ENCODE measurements around the gene ADRA1B. TPM values are rescaled to one million over a fixed set of nuclear protein-coding genes. Genes with fewer than 3 reads are reported as not detected.

ADRA1B gene
- total RNA-seq, 1 experiment from 2014 or later, result not detected

DNA sequence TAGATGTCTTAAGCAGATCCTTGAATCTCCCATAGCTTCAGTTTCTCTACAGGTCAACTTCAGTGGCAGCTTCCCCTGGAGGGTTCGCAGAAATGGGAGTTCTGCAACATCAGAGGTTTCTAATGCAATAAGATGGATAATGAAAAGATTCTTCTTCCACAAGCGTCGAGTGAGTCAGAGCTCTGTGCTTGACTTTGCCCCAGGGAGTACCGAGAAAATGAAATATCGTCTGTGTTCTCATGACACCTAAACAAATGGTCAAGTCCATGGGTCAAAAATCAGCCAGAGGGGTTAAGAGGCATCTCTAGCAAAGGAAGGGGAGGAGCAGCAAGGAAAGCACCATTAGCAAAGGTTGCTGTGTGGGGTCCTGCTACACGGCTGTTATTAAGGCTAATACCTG is 3.2 kb upstream of the ADRA1B start:
- Histone ChIP-seq H4K20me1 (ENCODE audit: control insufficient read depth, insufficient read depth, insufficient read length) (no peaks in the 10 kb centered on the region), H3K14ac (ENCODE audit: insufficient read depth, low read length) (no peak overlapping the region), H3K23me2 (ENCODE audit: insufficient read length, low read depth, low read length, poor library complexity, severe bottlenecking) (peaks cover 5% of the 10 kb centered on the region), H3K18ac (ENCODE audit: insufficient read length, low read depth, low read length) (no peak overlapping the region), H4K5ac (ENCODE audit: insufficient read length, low read depth, low read length) (no peak overlapping the region), H3K4me1 (ENCODE audit: insufficient read depth, low read length) (no peaks in the 10 kb centered on the region), H3K4me2 (ENCODE audit: insufficient read depth, insufficient read length, low read length) (no peak overlapping the region), H3K9ac (ENCODE audit: extremely low read depth, insufficient read length, low read length) (no peak overlapping the region), H3K79me2 (ENCODE audit: insufficient read depth, low read length) (no peaks in the 10 kb centered on the region), H3K27me3 (ENCODE audit: insufficient read depth, low read length) (peaks cover 8% of the 10 kb centered on the region; the same call in 1 of the 2 replicates), H2BK15ac (ENCODE audit: low read depth, low read length) (no peak overlapping the region), H2AK5ac (ENCODE audit: insufficient read length, low read length) (no peak overlapping the region), H2BK20ac (ENCODE audit: low read depth, low read length, poor library complexity, severe bottlenecking) (no peak overlapping the region), H3K79me1 (ENCODE audit: insufficient read depth, low read depth, low read length, poor library complexity, severe bottlenecking) (no peaks in the 10 kb centered on the region), H3K23ac (ENCODE audit: insufficient read length, low read depth, low read length) (no peak overlapping the region), H2BK5ac (ENCODE audit: insufficient read length, low read length) (no peak overlapping the region), H3K9me3 (ENCODE audit: control insufficient read depth, low read depth, low read length) (no peaks in the 10 kb centered on the region), H4K8ac (replicated peaks; ENCODE audit: insufficient read length, low read depth, low read length) (no peak overlapping the region), H2AFZ (ENCODE audit: low read length) (no peak overlapping the region), H4K91ac (ENCODE audit: insufficient read length, low read depth, low read length) (no peak overlapping the region), H3K4ac (ENCODE audit: low read depth, low read length) (no peak overlapping the region), H3K27ac (ENCODE audit: insufficient read length, low read depth, low read length) (no peak overlapping the region), H3K56ac (ENCODE audit: insufficient read length, low read depth, low read length) (no peak overlapping the region), H3T11ph (ENCODE audit: low read length) (no peak overlapping the region), H2BK120ac (ENCODE audit: low read depth, low read length, poor library complexity, severe bottlenecking) (no peak overlapping the region), H2BK12ac (ENCODE audit: insufficient read length, low read depth, low read length) (no peak overlapping the region)
- TF ChIP-seq, protein P1, sequence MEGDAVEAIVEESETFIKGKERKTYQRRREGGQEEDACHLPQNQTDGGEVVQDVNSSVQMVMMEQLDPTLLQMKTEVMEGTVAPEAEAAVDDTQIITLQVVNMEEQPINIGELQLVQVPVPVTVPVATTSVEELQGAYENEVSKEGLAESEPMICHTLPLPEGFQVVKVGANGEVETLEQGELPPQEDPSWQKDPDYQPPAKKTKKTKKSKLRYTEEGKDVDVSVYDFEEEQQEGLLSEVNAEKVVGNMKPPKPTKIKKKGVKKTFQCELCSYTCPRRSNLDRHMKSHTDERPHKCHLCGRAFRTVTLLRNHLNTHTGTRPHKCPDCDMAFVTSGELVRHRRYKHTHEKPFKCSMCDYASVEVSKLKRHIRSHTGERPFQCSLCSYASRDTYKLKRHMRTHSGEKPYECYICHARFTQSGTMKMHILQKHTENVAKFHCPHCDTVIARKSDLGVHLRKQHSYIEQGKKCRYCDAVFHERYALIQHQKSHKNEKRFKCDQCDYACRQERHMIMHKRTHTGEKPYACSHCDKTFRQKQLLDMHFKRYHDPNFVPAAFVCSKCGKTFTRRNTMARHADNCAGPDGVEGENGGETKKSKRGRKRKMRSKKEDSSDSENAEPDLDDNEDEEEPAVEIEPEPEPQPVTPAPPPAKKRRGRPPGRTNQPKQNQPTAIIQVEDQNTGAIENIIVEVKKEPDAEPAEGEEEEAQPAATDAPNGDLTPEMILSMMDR (conservative IDR thresholded peaks at IDR 0.05), result no peak
- peaks cover 44% of the 10 kb centered on the region for H3K27me3 Mint-ChIP-seq (ENCODE audit: low read depth)
- peaks cover 18 to 23% of the 10 kb centered on the region in 2 experiments for H3K4me1 Mint-ChIP-seq
- WGBS (ENCODE audit: extremely low coverage, insufficient read length, low lambda C conversion rate), result no CpG with 5 or more reads among the region's 6 CpGs
- no peak for DNase-seq
- H3K27ac Mint-ChIP-seq, result no peak overlapping the region
- no peaks in the 10 kb centered on the region for H3K9me3 Mint-ChIP-seq
- no peaks in the 10 kb centered on the region for H3K36me3 Mint-ChIP-seq (ENCODE audit: insufficient read depth in 1 of 3, low read depth in 3 of 3)
- H3K4me3 Mint-ChIP-seq, result no peak overlapping the region
